DND-41 (cell line): ENCODE results near the gene CAND2.

Source experiments
- ATAC-seq: fragments of 200-7000 bp; cut with Tn5 transposase; 3 replicates; pipeline ENCODE4 v1.9.1; 2021; ENCODE audit warnings: low read depth; ENCODE audit not compliant: insufficient read depth
- DNase-seq: peaks from one replicate; pipeline ENCODE4 v3.0.0-alpha.2; 2020
- H2AFZ ChIP-seq: 2 replicates; pipeline ENCODE4 v1.6.0; 2012; ENCODE audit warnings: low read depth, low read length
- H3K27ac ChIP-seq: 2 replicates; pipeline ENCODE4 v1.5.1; 2012; ENCODE audit warnings: low read length, inconsistent platforms
- H3K27me3 ChIP-seq: fragments of 200-600 bp; sonication (generic); 2 replicates; pipeline ENCODE4 v1.6.0; 2012; ENCODE audit warnings: low read length, mild to moderate bottlenecking, inconsistent platforms; ENCODE audit not compliant: insufficient read depth, poor library complexity
- H3K36me3 ChIP-seq: 2 replicates; pipeline ENCODE4 v1.5.1; 2012; ENCODE audit warnings: low read length, inconsistent platforms; ENCODE audit not compliant: insufficient read depth
- H3K4me1 ChIP-seq: 2 replicates; pipeline ENCODE4 v1.5.1; 2012; ENCODE audit warnings: mild to moderate bottlenecking, low read length; ENCODE audit not compliant: insufficient read depth
- H3K4me2 ChIP-seq: 2 replicates; pipeline ENCODE4 v1.6.0; 2012; ENCODE audit warnings: mild to moderate bottlenecking, moderate library complexity, low read length, inconsistent platforms; ENCODE audit not compliant: insufficient read depth
- H3K4me3 ChIP-seq, 2 experiments: fragments of 200-600 bp in 1 of 2; shearing (Covaris generic) in 1 of 2; 2 replicates each; pipeline ENCODE4 v1.5.1; 2012 to 2016; ENCODE audit warnings: inconsistent platforms in 2 of 2, low read length in 2 of 2, mild to moderate bottlenecking in 2 of 2, low read depth in 1 of 2, moderate library complexity in 1 of 2
- H3K79me2 ChIP-seq: 2 replicates; pipeline ENCODE4 v1.6.0; 2012; ENCODE audit warnings: low read length, inconsistent platforms; ENCODE audit not compliant: insufficient read depth
- H3K9ac ChIP-seq: 2 replicates; pipeline ENCODE4 v1.6.0; 2012; ENCODE audit warnings: low read depth, mild to moderate bottlenecking, inconsistent platforms, low read length, moderate library complexity
- H3K9me3 ChIP-seq: 2 replicates; pipeline ENCODE4 v1.5.1; 2012; ENCODE audit warnings: low read length, moderate library complexity, mild to moderate bottlenecking, inconsistent platforms; ENCODE audit not compliant: insufficient read depth, severe bottlenecking
- H4K20me1 ChIP-seq: 2 replicates; pipeline ENCODE4 v1.6.0; 2012; ENCODE audit warnings: low read length; ENCODE audit not compliant: insufficient read depth
- CTCF ChIP-seq: IDR thresholded peaks from 2 replicates; pipeline ENCODE4 v1.5.1; 2012; ENCODE audit warnings: borderline replicate concordance, low read length, moderate library complexity, mild to moderate bottlenecking; ENCODE audit not compliant: poor library complexity, severe bottlenecking; ENCODE audit errors: extremely low read depth
- EZH2 ChIP-seq: IDR thresholded peaks from 3 replicates; pipeline ENCODE4 v1.6.1; 2012; ENCODE audit warnings: borderline replicate concordance, low read depth, mild to moderate bottlenecking, moderate library complexity, low read length, inconsistent platforms; ENCODE audit not compliant: severe bottlenecking

Gene CAND2

GRCh38 chr3:12830785-12831156 lies 34.3 kb downstream of the CAND2 start:
- no peaks in the 10 kb centered on the region for H3K9me3 ChIP-seq
- H3K9ac ChIP-seq = no peak overlapping the region
- no peak overlapping the region for H3K4me3 ChIP-seq
- peaks cover 68% of the 10 kb centered on the region for H3K36me3 ChIP-seq
- DNase-seq (no peak), ATAC-seq (peak; percentile 7; the same call in 1 of the 3 replicates)
- peaks cover 23% of the 10 kb centered on the region; the same call in 1 of the 2 replicates for H4K20me1 ChIP-seq
- H3K4me2 ChIP-seq = no peak overlapping the region
- H3K79me2 ChIP-seq = peaks cover 5% of the 10 kb centered on the region; the same call in 1 of the 2 replicates
- no peaks in the 10 kb centered on the region for H3K4me1 ChIP-seq
- TF ChIP-seq CTCF = peak; percentile 12
- TF ChIP-seq EZH2 = no peak
- H3K27me3 ChIP-seq = no peaks in the 10 kb centered on the region
- H3K27ac ChIP-seq = no peak overlapping the region
- no peak overlapping the region for H2AFZ ChIP-seq

GRCh38 chr3:12831301-12831866 lies 34.9 kb downstream of the CAND2 start:
- Histone ChIP-seq H3K36me3 (peaks cover 70% of the 10 kb centered on the region), H3K9ac (no peak overlapping the region), H3K4me3 (no peak overlapping the region), H3K27me3 (no peaks in the 10 kb centered on the region), H3K27ac (no peak overlapping the region), H2AFZ (no peak overlapping the region), H4K20me1 (peaks cover 29% of the 10 kb centered on the region), H3K4me2 (no peak overlapping the region), H3K4me1 (no peaks in the 10 kb centered on the region), H3K79me2 (peaks cover 11% of the 10 kb centered on the region; the same call in 1 of the 2 replicates), H3K9me3 (no peaks in the 10 kb centered on the region)
- no peak for TF ChIP-seq EZH2
- peak; percentile 1 for TF ChIP-seq CTCF
- ATAC-seq (peak; percentile 32), DNase-seq (no peak)

GRCh38 chr3:12832350-12833221 lies 36.1 kb downstream of the CAND2 start:
- Histone ChIP-seq H2AFZ (no peak overlapping the region), H4K20me1 (peaks cover 41% of the 10 kb centered on the region), H3K4me2 (no peak overlapping the region), H3K4me1 (peaks cover 1% of the 10 kb centered on the region; the same call in 1 of the 2 replicates), H3K36me3 (peaks cover 82% of the 10 kb centered on the region), H3K27ac (no peak overlapping the region), H3K4me3 (no peak overlapping the region), H3K9me3 (no peaks in the 10 kb centered on the region), H3K79me2 (peaks cover 22% of the 10 kb centered on the region; the same call in 1 of the 2 replicates), H3K27me3 (no peaks in the 10 kb centered on the region), H3K9ac (no peak overlapping the region)
- ATAC-seq (0 out of 3 replicates have a peak, but pooled peaks have one; percentile 7), DNase-seq (no peak)
- TF ChIP-seq CTCF (no peak), EZH2 (no peak)
